GM12878 (cell line): Measurements from ENCODE around the gene KLHL18. TPM values are rescaled to one million over a fixed set of nuclear protein-coding genes. Genes with fewer than 3 reads are reported as not detected.

Source experiments
- BCL11A ChIP-seq: IDR thresholded peaks from 2 replicates; pipeline ENCODE4 v1.6.1; 2011; ENCODE audit warnings: low read depth, low read length
- CHD2 ChIP-seq: IDR thresholded peaks from 2 replicates; pipeline ENCODE4 v1.6.1; 2011; ENCODE audit warnings: low read depth, low read length, improper control_type of control experiment, borderline replicate concordance
- CREM ChIP-seq: IDR thresholded peaks from 2 replicates; pipeline ENCODE4 v1.6.1; 2014; ENCODE audit warnings: antibody characterized with exemption, low read depth
- NFIC ChIP-seq: IDR thresholded peaks from 2 replicates; pipeline ENCODE4 v1.6.1; 2012; ENCODE audit warnings: low read depth, mild to moderate bottlenecking, inconsistent platforms, low read length, moderate library complexity
- RUNX3 ChIP-seq: IDR thresholded peaks from 2 replicates; pipeline ENCODE4 v1.6.1; 2012; ENCODE audit warnings: low read length, inconsistent platforms
- SUZ12 ChIP-seq: fragments of 200-600 bp; sonication (generic); IDR thresholded peaks from one replicate; pipeline ENCODE4 v1.6.1; 2018; ENCODE audit warnings: antibody characterized with exemption, mild to moderate bottlenecking; ENCODE audit not compliant: unreplicated experiment
- WRNIP1 ChIP-seq: IDR thresholded peaks from 2 replicates; pipeline ENCODE4 v1.6.1; 2011; ENCODE audit warnings: low read depth, low read length, improper control_type of control experiment, borderline replicate concordance
- YBX1 ChIP-seq: fragments of 450-650 bp; IDR thresholded peaks from 2 replicates; pipeline ENCODE4 v1.6.1; 2016; ENCODE audit warnings: antibody characterized with exemption
- ZNF274 ChIP-seq: IDR thresholded peaks from one replicate; pipeline ENCODE4 v1.8.0; 2011; ENCODE audit not compliant: insufficient read length, insufficient read depth
- polyA plus RNA-seq, 11 experiments: library from polyadenylated mRNA; depleted of rRNA in 4 of 11; unstranded in 6 of 11; stranded (reverse) in 5 of 11; fragments of >200 nt; fragmentation: Nextera tagmentation in 4 of 11; fragmentation: Illumina TruSeq in 1 of 11; extraction: Ambion mirVana in 4 of 11; extraction: Trizol in 1 of 11; gene quantifications; 1 replicate in 1 of 11; 2 replicates in 10 of 11; pipeline versions ENCODE4 v1.2.1 to v1.2.3, GENCODE V29; 2011 to 2016; ENCODE audit warnings: inconsistent platforms in 2 of 11, missing spikeins in 2 of 11, low read depth in 1 of 11
- total RNA-seq, 4 experiments: library from RNA; depleted of rRNA in 3 of 4; stranded (reverse); fragments of >200 nt in 3 of 4; fragmentation: Illumina TruSeq in 1 of 4; extraction: Trizol in 1 of 4; gene quantifications; 2 replicates each; pipeline versions ENCODE4 v1.2.1 to v1.2.3, GENCODE V29; 2013 to 2021
- TF ChIP-seq, protein P1 (sequence below): fragments of 150-350 bp; IDR thresholded peaks from 2 replicates; pipeline ENCODE4 v1.6.1; 2014; ENCODE audit warnings: mild to moderate bottlenecking, low read depth, low read length
- TF ChIP-seq, protein P2 (sequence below): IDR thresholded peaks from 2 replicates; pipeline ENCODE4 v1.6.1; 2012; ENCODE audit warnings: improper control_type of control experiment, low read depth, low read length; ENCODE audit not compliant: insufficient replicate concordance
- TF ChIP-seq, protein P3 (sequence below): fragments of 450-650 bp; IDR thresholded peaks from 2 replicates; pipeline ENCODE4 v1.6.1; 2016; ENCODE audit warnings: mild to moderate bottlenecking

Gene KLHL18
- total and polyA plus RNA-seq, 10 of the 15 experiments (the other 5 are each of a cell fraction or from before 2014, with no cell fraction given): 24.0 to 69.8 (median 51.7) TPM

- TF ChIP-seq, protein P1, sequence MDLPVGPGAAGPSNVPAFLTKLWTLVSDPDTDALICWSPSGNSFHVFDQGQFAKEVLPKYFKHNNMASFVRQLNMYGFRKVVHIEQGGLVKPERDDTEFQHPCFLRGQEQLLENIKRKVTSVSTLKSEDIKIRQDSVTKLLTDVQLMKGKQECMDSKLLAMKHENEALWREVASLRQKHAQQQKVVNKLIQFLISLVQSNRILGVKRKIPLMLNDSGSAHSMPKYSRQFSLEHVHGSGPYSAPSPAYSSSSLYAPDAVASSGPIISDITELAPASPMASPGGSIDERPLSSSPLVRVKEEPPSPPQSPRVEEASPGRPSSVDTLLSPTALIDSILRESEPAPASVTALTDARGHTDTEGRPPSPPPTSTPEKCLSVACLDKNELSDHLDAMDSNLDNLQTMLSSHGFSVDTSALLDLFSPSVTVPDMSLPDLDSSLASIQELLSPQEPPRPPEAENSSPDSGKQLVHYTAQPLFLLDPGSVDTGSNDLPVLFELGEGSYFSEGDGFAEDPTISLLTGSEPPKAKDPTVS: no peak
- TF ChIP-seq ZNF274: no peak
- TF ChIP-seq CREM: no peak
- TF ChIP-seq, protein P2, sequence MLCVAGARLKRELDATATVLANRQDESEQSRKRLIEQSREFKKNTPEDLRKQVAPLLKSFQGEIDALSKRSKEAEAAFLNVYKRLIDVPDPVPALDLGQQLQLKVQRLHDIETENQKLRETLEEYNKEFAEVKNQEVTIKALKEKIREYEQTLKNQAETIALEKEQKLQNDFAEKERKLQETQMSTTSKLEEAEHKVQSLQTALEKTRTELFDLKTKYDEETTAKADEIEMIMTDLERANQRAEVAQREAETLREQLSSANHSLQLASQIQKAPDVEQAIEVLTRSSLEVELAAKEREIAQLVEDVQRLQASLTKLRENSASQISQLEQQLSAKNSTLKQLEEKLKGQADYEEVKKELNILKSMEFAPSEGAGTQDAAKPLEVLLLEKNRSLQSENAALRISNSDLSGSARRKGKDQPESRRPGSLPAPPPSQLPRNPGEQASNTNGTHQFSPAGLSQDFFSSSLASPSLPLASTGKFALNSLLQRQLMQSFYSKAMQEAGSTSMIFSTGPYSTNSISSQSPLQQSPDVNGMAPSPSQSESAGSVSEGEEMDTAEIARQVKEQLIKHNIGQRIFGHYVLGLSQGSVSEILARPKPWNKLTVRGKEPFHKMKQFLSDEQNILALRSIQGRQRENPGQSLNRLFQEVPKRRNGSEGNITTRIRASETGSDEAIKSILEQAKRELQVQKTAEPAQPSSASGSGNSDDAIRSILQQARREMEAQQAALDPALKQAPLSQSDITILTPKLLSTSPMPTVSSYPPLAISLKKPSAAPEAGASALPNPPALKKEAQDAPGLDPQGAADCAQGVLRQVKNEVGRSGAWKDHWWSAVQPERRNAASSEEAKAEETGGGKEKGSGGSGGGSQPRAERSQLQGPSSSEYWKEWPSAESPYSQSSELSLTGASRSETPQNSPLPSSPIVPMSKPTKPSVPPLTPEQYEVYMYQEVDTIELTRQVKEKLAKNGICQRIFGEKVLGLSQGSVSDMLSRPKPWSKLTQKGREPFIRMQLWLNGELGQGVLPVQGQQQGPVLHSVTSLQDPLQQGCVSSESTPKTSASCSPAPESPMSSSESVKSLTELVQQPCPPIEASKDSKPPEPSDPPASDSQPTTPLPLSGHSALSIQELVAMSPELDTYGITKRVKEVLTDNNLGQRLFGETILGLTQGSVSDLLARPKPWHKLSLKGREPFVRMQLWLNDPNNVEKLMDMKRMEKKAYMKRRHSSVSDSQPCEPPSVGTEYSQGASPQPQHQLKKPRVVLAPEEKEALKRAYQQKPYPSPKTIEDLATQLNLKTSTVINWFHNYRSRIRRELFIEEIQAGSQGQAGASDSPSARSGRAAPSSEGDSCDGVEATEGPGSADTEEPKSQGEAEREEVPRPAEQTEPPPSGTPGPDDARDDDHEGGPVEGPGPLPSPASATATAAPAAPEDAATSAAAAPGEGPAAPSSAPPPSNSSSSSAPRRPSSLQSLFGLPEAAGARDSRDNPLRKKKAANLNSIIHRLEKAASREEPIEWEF: no peak
- no peak for TF ChIP-seq WRNIP1
- TF ChIP-seq NFIC: no peak
- no peak for TF ChIP-seq CHD2
- TF ChIP-seq SUZ12: no peak
- TF ChIP-seq, protein P3, sequence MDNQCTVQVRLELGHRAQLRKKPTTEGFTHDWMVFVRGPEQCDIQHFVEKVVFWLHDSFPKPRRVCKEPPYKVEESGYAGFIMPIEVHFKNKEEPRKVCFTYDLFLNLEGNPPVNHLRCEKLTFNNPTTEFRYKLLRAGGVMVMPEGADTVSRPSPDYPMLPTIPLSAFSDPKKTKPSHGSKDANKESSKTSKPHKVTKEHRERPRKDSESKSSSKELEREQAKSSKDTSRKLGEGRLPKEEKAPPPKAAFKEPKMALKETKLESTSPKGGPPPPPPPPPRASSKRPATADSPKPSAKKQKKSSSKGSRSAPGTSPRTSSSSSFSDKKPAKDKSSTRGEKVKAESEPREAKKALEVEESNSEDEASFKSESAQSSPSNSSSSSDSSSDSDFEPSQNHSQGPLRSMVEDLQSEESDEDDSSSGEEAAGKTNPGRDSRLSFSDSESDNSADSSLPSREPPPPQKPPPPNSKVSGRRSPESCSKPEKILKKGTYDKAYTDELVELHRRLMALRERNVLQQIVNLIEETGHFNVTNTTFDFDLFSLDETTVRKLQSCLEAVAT: no peak
- no peak for TF ChIP-seq YBX1
- no peak for TF ChIP-seq RUNX3
- no peak for TF ChIP-seq BCL11A
Observed at GRCh38 chr3:47394140-47394870, 111.6 kb downstream of the KLHL18 start (continued).
